HepG2 (cell line): ENCODE results near the gene SPATA12. TPM values are rescaled to one million over a fixed set of nuclear protein-coding genes. Genes with fewer than 3 reads are reported as not detected.

Experiments
- ATAC-seq: fragments of 200-7000 bp; cut with Tn5 transposase; 3 replicates; pipeline ENCODE4 v1.9.1; 2020; ENCODE audit warnings: mild to moderate bottlenecking, moderate library complexity
- BruUV-seq: library from RNA; stranded (reverse); fragments of 400-500 nt; replicated peaks from 2 replicates; lab custom pipeline; 2021; lab: Mats Ljungman, UMichigan
- CTCF ChIA-PET: fragments of 300-600 bp; formaldehyde crosslinking; extraction: SDS; loops from one replicate; lab custom pipeline; 2021; ENCODE audit warnings: low total read pairs, inconsistent platforms, low intra/inter-chr PET ratio; lab: Yijun Ruan, JAX
- POLR2A ChIA-PET: fragments of 350-600 bp; sonication (Branson Sonifier 250); formaldehyde crosslinking; loops from one replicate; lab custom pipeline; 2020; ENCODE audit warnings: antibody characterized with exemption, inconsistent platforms; lab: Yijun Ruan, JAX
- DNase-seq: peaks from one replicate; pipeline ENCODE4 v3.0.0-alpha.2; 2015; ENCODE audit warnings: low spot score
- FAIRE-seq: peaks from 3 replicates; lab custom pipeline; 2011; peaks lifted over from hg19 to GRCh38; lab: Jason Lieb, UNC
- H2AFZ ChIP-seq: one replicate; pipeline ENCODE4 v1.6.1; 2011; ENCODE audit warnings: low read length, inconsistent platforms
- H3K27ac ChIP-seq: fragments of 300-600 bp; 3 replicates; pipeline ENCODE4 v1.8.0; 2011; ENCODE audit warnings: mixed run types, mild to moderate bottlenecking, mixed read lengths, low read length, inconsistent platforms; ENCODE audit not compliant: insufficient read depth; ENCODE audit errors: extremely low read length
- H3K27me3 ChIP-seq, 2 experiments: fragments of 200-600 bp in 1 of 2; 2 replicates in 1 of 2; 3 replicates in 1 of 2; pipeline versions ENCODE4 v1.6.0 to v1.8.0; 2011; ENCODE audit warnings: low read length in 2 of 2, mild to moderate bottlenecking in 2 of 2, moderate library complexity in 2 of 2, inconsistent platforms in 1 of 2; ENCODE audit not compliant: insufficient read depth in 2 of 2, control insufficient read depth in 1 of 2
- H3K36me3 ChIP-seq, 2 experiments: fragments of 200-600 bp in 1 of 2; replicated peaks in 1 of 2; 2 replicates in 1 of 2; 3 replicates in 1 of 2; pipeline versions ENCODE4 v1.5.1 to v1.8.0; 2011; ENCODE audit warnings: low read length in 2 of 2, inconsistent platforms in 1 of 2; ENCODE audit not compliant: insufficient read depth in 2 of 2, control insufficient read depth in 1 of 2
- H3K4me1 ChIP-seq: 2 replicates; pipeline ENCODE4 v1.5.1; 2012; ENCODE audit warnings: low read length, inconsistent platforms; ENCODE audit not compliant: insufficient read depth
- H3K4me2 ChIP-seq: 2 replicates; pipeline ENCODE4 v1.6.0; 2011; ENCODE audit warnings: low read depth, low read length, inconsistent platforms
- H3K4me3 ChIP-seq, 3 experiments: fragments of 200-600 bp in 1 of 3; sonication (generic), shearing (Covaris generic) in 1 of 3; replicated peaks in 1 of 3; 2 replicates each; pipeline ENCODE4 v1.5.1; 2011 to 2016; ENCODE audit warnings: low read length in 3 of 3, inconsistent platforms in 2 of 3, low read depth in 2 of 3, mild to moderate bottlenecking in 2 of 3, control low read depth in 1 of 3, mixed read lengths in 1 of 3; ENCODE audit not compliant: insufficient read depth in 1 of 3
- H3K79me2 ChIP-seq: one replicate; pipeline ENCODE4 v1.6.1; 2011; ENCODE audit warnings: low read length, inconsistent platforms; ENCODE audit not compliant: insufficient read depth
- H3K9ac ChIP-seq: 2 replicates; pipeline ENCODE4 v1.6.0; 2011; ENCODE audit warnings: mild to moderate bottlenecking, low read depth, low read length, inconsistent platforms; ENCODE audit not compliant: insufficient read depth
- H3K9me3 ChIP-seq: 2 replicates; pipeline ENCODE4 v1.5.1; 2012; ENCODE audit warnings: mild to moderate bottlenecking, low read length
- H4K20me1 ChIP-seq: 2 replicates; pipeline ENCODE4 v1.6.0; 2011; ENCODE audit warnings: inconsistent platforms, mild to moderate bottlenecking, low read length, moderate library complexity; ENCODE audit not compliant: insufficient read depth
- BHLHE40 ChIP-seq: IDR thresholded peaks from 2 replicates; pipeline ENCODE4 v1.6.1; 2011; ENCODE audit warnings: low read length, improper control_type of control experiment
- CREB3 ChIP-seq: sonication (generic); formaldehyde crosslinking; IDR thresholded peaks from 2 replicates; pipeline ENCODE4 v1.5.0; 2020; ENCODE audit warnings: missing genetic modification reagents
- CREM ChIP-seq, 2 experiments: sonication (generic) in 1 of 2; formaldehyde crosslinking in 1 of 2; IDR thresholded peaks; 2 replicates each; pipeline versions ENCODE4 v1.4.0 to v1.6.1; 2016 to 2020; ENCODE audit warnings: antibody characterized with exemption in 1 of 2, mild to moderate bottlenecking in 1 of 2, missing genetic modification reagents in 1 of 2
- ETS1 ChIP-seq: sonication (generic); formaldehyde crosslinking; IDR thresholded peaks from 2 replicates; pipeline ENCODE4 v1.4.0; 2020; ENCODE audit warnings: missing genetic modification reagents
- EZH2 ChIP-seq: conservative IDR thresholded peaks from 2 replicates; pipeline ENCODE4 v1.6.1; 2012; ENCODE audit warnings: mild to moderate bottlenecking, low read depth, low read length, moderate library complexity
- GMEB2 ChIP-seq: IDR thresholded peaks from 2 replicates; pipeline ENCODE4 v1.6.1; 2016; ENCODE audit warnings: missing biosample characterization, missing genetic modification reagents, low read depth
- MTF2 ChIP-seq: sonication (generic); formaldehyde crosslinking; IDR thresholded peaks from 2 replicates; pipeline ENCODE4 v1.5.0; 2020; ENCODE audit warnings: missing genetic modification reagents, borderline replicate concordance
- PHF5A ChIP-seq: IDR thresholded peaks from one replicate; pipeline ENCODE4 v1.6.1; 2018; ENCODE audit warnings: low read depth, missing genetic modification reagents; ENCODE audit not compliant: unreplicated experiment
- POLR2A ChIP-seq, 2 experiments: IDR thresholded peaks; 2 replicates each; pipeline ENCODE4 v1.6.1; 2011; ENCODE audit warnings: low read depth in 2 of 2, low read length in 2 of 2, mild to moderate bottlenecking in 1 of 2, moderate library complexity in 1 of 2; ENCODE audit not compliant: insufficient read depth in 1 of 2
- RARG ChIP-seq: sonication (generic); formaldehyde crosslinking; IDR thresholded peaks from 2 replicates; pipeline ENCODE4 v1.4.0; 2020; ENCODE audit warnings: low read depth, mild to moderate bottlenecking, missing genetic modification reagents
- SMAD9 ChIP-seq: sonication (generic); formaldehyde crosslinking; IDR thresholded peaks from 2 replicates; pipeline ENCODE4 v1.5.1; 2020; ENCODE audit warnings: mild to moderate bottlenecking, missing genetic modification reagents
- SPEN ChIP-seq: sonication (generic); formaldehyde crosslinking; IDR thresholded peaks from 2 replicates; pipeline ENCODE4 v1.5.1; 2020; ENCODE audit warnings: low read depth, mild to moderate bottlenecking, missing genetic modification reagents
- U2AF1 ChIP-seq: fragments of 200-400 bp; formaldehyde crosslinking; optimal IDR thresholded peaks from 2 replicates; pipeline ENCODE3; 2017; ENCODE audit warnings: mild to moderate bottlenecking, low read depth, low read length
- ZBTB20 ChIP-seq: sonication (generic); formaldehyde crosslinking; IDR thresholded peaks from 2 replicates; pipeline ENCODE4 v1.8.1; 2023; ENCODE audit warnings: missing genetic modification reagents, low read depth, mild to moderate bottlenecking, borderline replicate concordance
- ZBTB7A ChIP-seq: sonication (generic); formaldehyde crosslinking; IDR thresholded peaks from 2 replicates; pipeline ENCODE4 v1.8.0; 2022; ENCODE audit warnings: mild to moderate bottlenecking, missing genetic modification reagents
- WGBS: methylation state at CpG from one replicate; pipeline ENCODE4 v1.1.6; 2017; ENCODE audit warnings: low lambda C conversion rate; 5-methylcytosine and 5-hydroxymethylcytosine counted together
- in situ Hi-C: cut with HindIII; loops from 2 replicates; pipeline ENCODE4 v1.10.0; 2017; ENCODE audit warnings: low pct_unique_long_range_greater_than_20kb; ENCODE audit not compliant: extremely low pct_ligation_motif_present
- intact Hi-C: fragments of 100-400 bp; cut with micrococcal nuclease; formaldehyde crosslinking; loops from one replicate; pipeline ENCODE4 v1.10.0; 2022; ENCODE audit not compliant: unreplicated experiment
- polyA plus RNA-seq, 8 experiments: library from polyadenylated mRNA; depleted of rRNA in 3 of 8; stranded (reverse) in 7 of 8; unstranded in 1 of 8; fragments of >200 nt; fragmentation: Illumina TruSeq in 4 of 8; extraction: Trizol in 4 of 8; gene quantifications; 2 replicates each; pipeline versions ENCODE4 v1.2.1 to v1.2.3, GENCODE V29; 2011 to 2016; ENCODE audit warnings: low read depth in 4 of 8, missing spikeins in 1 of 8, mixed read lengths in 1 of 8; ENCODE audit not compliant: insufficient read depth in 1 of 8
- total RNA-seq, 5 experiments: library from RNA; depleted of rRNA; stranded (reverse); fragments of >200 nt; fragmentation: Illumina TruSeq; extraction: Trizol; gene quantifications; 2 replicates each; pipeline ENCODE4 v1.2.3, GENCODE V29; 2016; ENCODE audit warnings: low read depth in 1 of 5

SPATA12 gene
- total and polyA plus RNA-seq, 2 of the 13 experiments (the other 11 are each of a cell fraction or from before 2014, with no cell fraction given), result 0.09 to 0.25 TPM

GRCh38 chr3:57073628-57074027 lies 13.2 kb downstream of the SPATA12 start (continued):
- TF ChIP-seq PHF5A (no peak), ETS1 (CRISPR knock-in tag) (no peak), BHLHE40 (no peak), GMEB2 (CRISPR knock-in tag) (no peak), U2AF1 (no peak), RARG (CRISPR knock-in tag) (no peak)
- TF ChIP-seq, all 625 proteins: peak for 0

- peaks cover 10% of the 10 kb centered on the region for H3K79me2 ChIP-seq
- no peak overlapping the region for H3K9ac ChIP-seq
- ATAC-seq, result no peak
- CTCF ChIA-PET, result no interaction called here
- POLR2A ChIA-PET, result no interaction called here
- TF ChIP-seq POLR2A (IDR thresholded peaks at IDR 0.05; ENCODE audit: insufficient read depth in 1 of 2, low read depth in 2 of 2, low read length in 2 of 2) (no peak), ZBTB20 (CRISPR knock-in tag) (no peak), EZH2 (no peak), CREM (IDR thresholded peaks at IDR 0.05) (no peak), CREM (CRISPR knock-in tag; IDR thresholded peaks at IDR 0.05) (no peak), CREB3 (no peak), SPEN (CRISPR knock-in tag) (no peak), SMAD9 (no peak), MTF2 (no peak), ZBTB7A (CRISPR knock-in tag) (no peak)
- TF ChIP-seq, all 625 proteins: peak for 0
- no peaks in the 10 kb centered on the region for H3K9me3 ChIP-seq
- no peak overlapping the region for H3K4me2 ChIP-seq
- in situ Hi-C loops (no loop called here), intact Hi-C loops (no loop called here)
- DNase-seq, result no peak
- no peak overlapping the region for H2AFZ ChIP-seq
- H3K36me3 ChIP-seq, result no peaks in the 10 kb centered on the region; a peak in 2 of 5 replicates
- no peak overlapping the region for H3K27ac ChIP-seq
- H4K20me1 ChIP-seq, result no peaks in the 10 kb centered on the region
- H3K27me3 ChIP-seq, result no peaks in the 10 kb centered on the region; a peak in 1 of 5 replicates
- WGBS, result 98% methylated on average over 4 of the region's 4 CpGs
- FAIRE-seq, result no peak
- peaks cover 24% of the 10 kb centered on the region for H3K4me1 ChIP-seq
- no peak overlapping the region for H3K4me3 ChIP-seq
- no TSS peak for BruUV-seq
Measured at GRCh38 chr3:57074135-57074534, 13.7 kb downstream of the SPATA12 start.
